ENCODE results near the gene PRR19. TPM values are rescaled to one million over a fixed set of nuclear protein-coding genes. Genes with fewer than 3 reads are reported as not detected.

Gene PRR19
- total RNA-seq, 1 donor from 2014 or later, result 1.3 TPM

DNA sequence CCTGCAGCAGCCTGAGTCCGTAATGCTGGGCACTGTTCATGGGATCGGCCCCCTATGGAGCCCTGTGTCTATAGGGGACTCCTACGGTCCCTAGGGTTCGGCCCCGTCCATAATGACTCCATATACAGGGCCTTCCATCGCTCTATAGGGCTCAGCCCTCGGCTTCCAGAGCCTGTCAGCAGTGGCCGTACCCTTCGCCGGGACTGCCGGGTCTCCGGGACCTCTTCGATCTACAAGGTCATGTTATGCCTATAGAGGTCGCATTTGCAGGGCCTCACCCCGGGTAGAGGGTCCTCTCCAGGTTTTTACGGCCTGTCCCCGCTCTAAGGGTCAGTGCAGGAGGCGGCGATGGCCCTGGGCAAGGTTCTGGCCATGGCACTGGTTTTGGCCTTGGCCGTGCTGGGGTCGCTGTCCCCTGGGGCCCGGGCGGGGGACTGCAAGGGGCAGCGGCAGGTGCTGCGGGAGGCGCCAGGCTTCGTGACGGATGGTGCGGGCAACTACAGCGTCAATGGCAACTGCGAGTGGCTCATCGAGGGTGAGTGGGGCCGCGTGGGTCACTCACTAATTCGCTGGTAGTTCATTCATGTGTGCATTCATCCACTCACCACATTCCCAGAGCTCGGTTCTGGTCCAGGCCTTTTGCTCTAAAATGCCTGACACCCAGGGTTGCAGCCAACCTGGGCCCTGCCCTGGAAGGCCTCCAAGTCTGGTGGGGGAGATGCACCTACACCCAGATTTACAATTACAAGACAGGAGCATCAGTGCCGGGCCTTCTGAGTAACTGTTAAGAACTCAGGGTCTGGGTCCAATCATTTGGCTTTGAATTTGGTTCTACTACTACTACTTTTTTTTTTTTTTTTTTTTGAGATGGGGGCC, 24.2 kb downstream of the PRR19 start:
- H3K9me3 ChIP-seq (ENCODE audit: insufficient read depth, low read depth, low read length), result no peaks in the 10 kb centered on the region
- H3K27me3 ChIP-seq (ENCODE audit: insufficient read depth, low read length), result peaks cover 23% of the 10 kb centered on the region
- peak overlapping the region; percentile 85 for H3K9ac ChIP-seq (ENCODE audit: low read length)
- H2AFZ ChIP-seq (ENCODE audit: low read depth, low read length), result peak overlapping the region; percentile 76
- peaks cover 49% of the 10 kb centered on the region for H3K79me2 ChIP-seq (ENCODE audit: insufficient read depth, low read length)
- H3K27ac Mint-ChIP-seq (ENCODE audit: unreplicated experiment), result peak overlapping the region; percentile 62
- H3K27me3 Mint-ChIP-seq (ENCODE audit: low read depth, unreplicated experiment), result peaks cover 26% of the 10 kb centered on the region
- H4K20me1 ChIP-seq (ENCODE audit: insufficient read depth, low read length), result peaks cover 46% of the 10 kb centered on the region
- H3K36me3 ChIP-seq (ENCODE audit: insufficient read depth, low read length), result no peaks in the 10 kb centered on the region
- peak overlapping the region; percentile 69 for H3K4me3 ChIP-seq (ENCODE audit: insufficient read depth, low read depth, low read length)
- H3K4me1 ChIP-seq (ENCODE audit: insufficient read depth, low read length), result peaks cover 10% of the 10 kb centered on the region
- peak overlapping the region; percentile 54 for H3K27ac ChIP-seq (ENCODE audit: low read depth, low read length)
- H3K4me1 Mint-ChIP-seq (ENCODE audit: low read depth, unreplicated experiment), result peaks cover 19% of the 10 kb centered on the region
- FAIRE-seq (no peak), DNase-seq (ENCODE audit: low read depth) (no peak)
- no peaks in the 10 kb centered on the region for H3K36me3 Mint-ChIP-seq (ENCODE audit: low read depth, unreplicated experiment)
- peak overlapping the region; percentile 89 for H3K4me3 Mint-ChIP-seq (ENCODE audit: unreplicated experiment)
- peaks cover 2% of the 10 kb centered on the region for H3K9me3 Mint-ChIP-seq (ENCODE audit: unreplicated experiment)
- peak overlapping the region; percentile 96 for H3K4me2 ChIP-seq (ENCODE audit: low read length)
- no peak for TF ChIP-seq EZH2 (IDR thresholded peaks at IDR 0.05; ENCODE audit: insufficient read depth, low read length)
- TF ChIP-seq, protein P1, sequence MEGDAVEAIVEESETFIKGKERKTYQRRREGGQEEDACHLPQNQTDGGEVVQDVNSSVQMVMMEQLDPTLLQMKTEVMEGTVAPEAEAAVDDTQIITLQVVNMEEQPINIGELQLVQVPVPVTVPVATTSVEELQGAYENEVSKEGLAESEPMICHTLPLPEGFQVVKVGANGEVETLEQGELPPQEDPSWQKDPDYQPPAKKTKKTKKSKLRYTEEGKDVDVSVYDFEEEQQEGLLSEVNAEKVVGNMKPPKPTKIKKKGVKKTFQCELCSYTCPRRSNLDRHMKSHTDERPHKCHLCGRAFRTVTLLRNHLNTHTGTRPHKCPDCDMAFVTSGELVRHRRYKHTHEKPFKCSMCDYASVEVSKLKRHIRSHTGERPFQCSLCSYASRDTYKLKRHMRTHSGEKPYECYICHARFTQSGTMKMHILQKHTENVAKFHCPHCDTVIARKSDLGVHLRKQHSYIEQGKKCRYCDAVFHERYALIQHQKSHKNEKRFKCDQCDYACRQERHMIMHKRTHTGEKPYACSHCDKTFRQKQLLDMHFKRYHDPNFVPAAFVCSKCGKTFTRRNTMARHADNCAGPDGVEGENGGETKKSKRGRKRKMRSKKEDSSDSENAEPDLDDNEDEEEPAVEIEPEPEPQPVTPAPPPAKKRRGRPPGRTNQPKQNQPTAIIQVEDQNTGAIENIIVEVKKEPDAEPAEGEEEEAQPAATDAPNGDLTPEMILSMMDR (IDR thresholded peaks at IDR 0.05; ENCODE audit: insufficient read depth, low read depth, low read length), result no peak

DNA sequence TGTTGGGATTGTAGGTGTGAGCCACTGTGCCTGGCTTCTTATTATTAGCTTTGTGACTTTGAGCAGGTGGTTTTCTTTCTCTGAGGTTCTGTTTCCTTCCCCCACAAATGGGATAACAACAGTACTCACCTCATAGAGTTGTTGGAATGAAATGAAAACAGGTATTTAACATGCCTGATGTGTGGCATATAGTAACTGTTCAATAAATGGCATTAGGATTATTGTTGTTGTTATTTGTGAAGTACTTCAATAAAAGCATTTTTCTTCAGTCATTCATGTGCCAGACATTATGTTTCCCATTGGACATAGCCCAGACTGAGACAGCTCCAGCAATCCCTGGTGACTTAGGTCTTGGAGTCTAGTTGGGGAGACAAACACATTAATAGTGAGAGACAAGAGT, 25.0 kb downstream of the PRR19 start:
- Histone ChIP-seq H3K4me1 (ENCODE audit: insufficient read depth, low read length) (peaks cover 10% of the 10 kb centered on the region), H3K79me2 (ENCODE audit: insufficient read depth, low read length) (peaks cover 51% of the 10 kb centered on the region), H2AFZ (ENCODE audit: low read depth, low read length) (no peak overlapping the region), H3K4me2 (ENCODE audit: low read length) (peak overlapping the region; percentile 96), H3K27me3 (ENCODE audit: insufficient read depth, low read length) (peaks cover 18% of the 10 kb centered on the region), H3K9me3 (ENCODE audit: insufficient read depth, low read depth, low read length) (no peaks in the 10 kb centered on the region), H4K20me1 (ENCODE audit: insufficient read depth, low read length) (peaks cover 48% of the 10 kb centered on the region), H3K27ac (ENCODE audit: low read depth, low read length) (no peak overlapping the region), H3K4me3 (ENCODE audit: insufficient read depth, low read depth, low read length) (no peak overlapping the region), H3K9ac (ENCODE audit: low read length) (no peak overlapping the region), H3K36me3 (ENCODE audit: insufficient read depth, low read length) (no peaks in the 10 kb centered on the region)
- no peak overlapping the region for H3K27ac Mint-ChIP-seq (ENCODE audit: unreplicated experiment)
- no peak for FAIRE-seq
- TF ChIP-seq EZH2 (IDR thresholded peaks at IDR 0.05; ENCODE audit: insufficient read depth, low read length), result no peak
- TF ChIP-seq, protein P1 (IDR thresholded peaks at IDR 0.05; ENCODE audit: insufficient read depth, low read depth, low read length), result no peak
- no peak for DNase-seq (ENCODE audit: low read depth)
- peak overlapping the region; percentile 89 for H3K4me3 Mint-ChIP-seq (ENCODE audit: unreplicated experiment)
- peaks cover 20% of the 10 kb centered on the region for H3K27me3 Mint-ChIP-seq (ENCODE audit: low read depth, unreplicated experiment)
- no peaks in the 10 kb centered on the region for H3K36me3 Mint-ChIP-seq (ENCODE audit: low read depth, unreplicated experiment)
- H3K4me1 Mint-ChIP-seq (ENCODE audit: low read depth, unreplicated experiment), result peaks cover 19% of the 10 kb centered on the region
- H3K9me3 Mint-ChIP-seq (ENCODE audit: unreplicated experiment), result peaks cover 2% of the 10 kb centered on the region

DNA sequence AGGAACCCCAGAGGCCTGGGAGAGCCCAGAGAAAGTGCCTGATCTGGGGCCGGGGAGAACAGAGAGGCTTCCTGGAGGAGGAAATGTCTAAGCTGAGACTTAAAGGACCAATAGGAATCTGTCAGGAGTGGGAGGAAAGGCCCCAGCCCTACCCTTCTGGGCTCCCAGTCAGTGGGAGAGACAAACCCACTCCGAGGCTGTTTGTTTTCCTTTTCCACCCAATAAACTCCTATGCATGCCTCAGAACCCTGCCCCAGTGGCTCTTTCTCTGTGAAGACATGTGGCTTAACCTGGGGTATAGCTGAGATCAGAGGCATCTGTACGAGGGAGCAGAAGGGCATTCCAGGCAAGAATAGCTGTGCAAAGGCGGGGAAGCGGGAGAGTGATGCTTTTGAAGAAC, 25.4 kb downstream of the PRR19 start:
- Mint-ChIP-seq H3K4me1 (ENCODE audit: low read depth, unreplicated experiment) (peaks cover 19% of the 10 kb centered on the region), H3K27ac (ENCODE audit: unreplicated experiment) (no peak overlapping the region), H3K36me3 (ENCODE audit: low read depth, unreplicated experiment) (no peaks in the 10 kb centered on the region), H3K9me3 (ENCODE audit: unreplicated experiment) (peaks cover 2% of the 10 kb centered on the region), H3K27me3 (ENCODE audit: low read depth, unreplicated experiment) (peaks cover 16% of the 10 kb centered on the region), H3K4me3 (ENCODE audit: unreplicated experiment) (peak overlapping the region; percentile 89)
- no peaks in the 10 kb centered on the region for H3K36me3 ChIP-seq (ENCODE audit: insufficient read depth, low read length)
- H3K9ac ChIP-seq (ENCODE audit: low read length), result no peak overlapping the region
- H3K4me3 ChIP-seq (ENCODE audit: insufficient read depth, low read depth, low read length), result no peak overlapping the region
- peaks cover 10% of the 10 kb centered on the region for H3K4me1 ChIP-seq (ENCODE audit: insufficient read depth, low read length)
- peaks cover 51% of the 10 kb centered on the region for H3K79me2 ChIP-seq (ENCODE audit: insufficient read depth, low read length)
- no peak for FAIRE-seq
- no peak overlapping the region for H3K27ac ChIP-seq (ENCODE audit: low read depth, low read length)
- peaks cover 14% of the 10 kb centered on the region for H3K27me3 ChIP-seq (ENCODE audit: insufficient read depth, low read length)
- no peak for DNase-seq (ENCODE audit: low read depth)
- H3K9me3 ChIP-seq (ENCODE audit: insufficient read depth, low read depth, low read length), result no peaks in the 10 kb centered on the region
- no peak for TF ChIP-seq EZH2 (IDR thresholded peaks at IDR 0.05; ENCODE audit: insufficient read depth, low read length)
- TF ChIP-seq, protein P1 (IDR thresholded peaks at IDR 0.05; ENCODE audit: insufficient read depth, low read depth, low read length), result no peak
- peaks cover 48% of the 10 kb centered on the region for H4K20me1 ChIP-seq (ENCODE audit: insufficient read depth, low read length)
- H3K4me2 ChIP-seq (ENCODE audit: low read length), result no peak overlapping the region
- H2AFZ ChIP-seq (ENCODE audit: low read depth, low read length), result no peak overlapping the region
